Gastrocnemius medialis (tissue), 4 donors: ENCODE data around the gene MYO1E.

Experiments
- POLR2A ChIP-seq, 2 donors: fragments of 450-650 bp; IDR thresholded peaks; one replicate each; pipeline ENCODE4 v1.6.1; 2017; ENCODE audit warnings: antibody characterized with exemption in 2 of 2, mild to moderate bottlenecking in 2 of 2, moderate library complexity in 2 of 2
- TF ChIP-seq, protein P1 (sequence below), 5 experiments: fragments of 450-650 bp in 3 of 5; fragments of 200-600 bp in 2 of 5; sonication (generic) in 2 of 5; IDR thresholded peaks in 4 of 5; conservative IDR thresholded peaks in 1 of 5; 1 replicate in 4 of 5; 2 replicates in 1 of 5; pipeline ENCODE4 v1.5.1; 2016 to 2019; ENCODE audit warnings: antibody characterized with exemption in 5 of 5, mild to moderate bottlenecking in 3 of 5, moderate library complexity in 3 of 5

DNA sequence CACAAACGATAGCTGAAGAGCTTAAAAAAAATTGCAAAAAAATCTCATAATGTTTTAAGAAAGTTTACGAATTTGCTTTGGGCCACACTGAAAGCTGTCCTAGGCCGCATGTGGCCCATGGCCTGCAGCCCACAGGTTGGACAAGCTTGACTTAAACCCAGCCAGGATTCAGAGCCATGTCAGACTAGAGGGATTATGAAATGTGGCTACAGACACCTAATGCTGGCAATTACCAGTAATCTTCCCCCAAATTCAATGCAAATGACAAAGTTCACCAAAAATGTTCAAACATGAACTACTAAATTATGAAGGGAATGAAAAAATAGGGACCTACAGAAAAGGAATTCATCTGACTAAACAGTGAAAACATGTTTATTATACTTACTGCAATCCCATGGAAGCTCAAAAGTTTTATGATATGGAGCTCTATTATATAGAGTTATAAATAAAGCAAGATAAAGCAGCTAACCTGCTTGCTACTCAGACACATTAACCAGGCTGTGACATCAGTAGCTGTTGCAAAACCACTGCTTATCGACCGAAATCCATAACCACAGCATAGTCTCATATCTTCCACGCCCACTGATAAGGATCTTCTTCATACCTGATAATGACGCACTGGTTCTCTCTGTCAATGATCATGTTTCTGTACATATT, 116.9 kb downstream of the MYO1E start:
- TF ChIP-seq, protein P1, sequence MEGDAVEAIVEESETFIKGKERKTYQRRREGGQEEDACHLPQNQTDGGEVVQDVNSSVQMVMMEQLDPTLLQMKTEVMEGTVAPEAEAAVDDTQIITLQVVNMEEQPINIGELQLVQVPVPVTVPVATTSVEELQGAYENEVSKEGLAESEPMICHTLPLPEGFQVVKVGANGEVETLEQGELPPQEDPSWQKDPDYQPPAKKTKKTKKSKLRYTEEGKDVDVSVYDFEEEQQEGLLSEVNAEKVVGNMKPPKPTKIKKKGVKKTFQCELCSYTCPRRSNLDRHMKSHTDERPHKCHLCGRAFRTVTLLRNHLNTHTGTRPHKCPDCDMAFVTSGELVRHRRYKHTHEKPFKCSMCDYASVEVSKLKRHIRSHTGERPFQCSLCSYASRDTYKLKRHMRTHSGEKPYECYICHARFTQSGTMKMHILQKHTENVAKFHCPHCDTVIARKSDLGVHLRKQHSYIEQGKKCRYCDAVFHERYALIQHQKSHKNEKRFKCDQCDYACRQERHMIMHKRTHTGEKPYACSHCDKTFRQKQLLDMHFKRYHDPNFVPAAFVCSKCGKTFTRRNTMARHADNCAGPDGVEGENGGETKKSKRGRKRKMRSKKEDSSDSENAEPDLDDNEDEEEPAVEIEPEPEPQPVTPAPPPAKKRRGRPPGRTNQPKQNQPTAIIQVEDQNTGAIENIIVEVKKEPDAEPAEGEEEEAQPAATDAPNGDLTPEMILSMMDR (IDR thresholded peaks at IDR 0.05 in 4 of 5, conservative IDR thresholded peaks at IDR 0.05 in 1 of 5) = no peak
- no peak for TF ChIP-seq POLR2A (IDR thresholded peaks at IDR 0.05)
